Measurements from ENCODE around the gene MIPEP. TPM values are rescaled to one million over a fixed set of nuclear protein-coding genes. Genes with fewer than 3 reads are reported as not detected.

MIPEP gene
- total RNA-seq, 1 experiment from 2014 or later, result 10.2 TPM

DNA sequence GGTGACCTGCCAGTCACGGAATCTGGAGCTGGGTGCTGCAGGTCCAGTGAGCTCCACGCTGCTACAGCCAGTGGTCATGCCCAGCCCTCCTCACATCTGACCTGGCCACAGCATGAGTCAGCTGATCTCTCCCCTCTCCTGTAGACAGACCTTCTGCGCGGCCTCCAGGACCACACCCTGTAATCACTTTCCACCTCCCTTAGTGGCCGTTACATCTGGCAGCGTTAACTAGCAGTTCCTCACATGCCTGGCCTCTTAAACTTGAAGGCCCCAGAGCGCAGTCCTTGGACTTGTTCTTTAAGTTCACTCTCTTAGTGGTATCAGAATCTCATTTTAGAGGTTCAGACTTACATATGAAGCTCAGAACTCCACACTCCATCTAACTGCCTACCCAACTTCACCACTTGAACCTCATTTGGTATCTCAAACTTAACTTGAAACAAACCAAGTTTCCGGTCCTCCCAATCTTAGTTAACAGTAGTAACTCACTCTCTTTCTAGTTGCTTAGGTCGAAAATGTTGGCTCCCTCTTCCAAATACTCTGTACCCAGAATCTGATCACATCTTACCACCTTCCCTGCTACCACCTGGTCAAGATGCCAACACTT, 22.7 kb downstream of the MIPEP start:
- H3K4me2 ChIP-seq (ENCODE audit: low read depth, low read length, poor library complexity, severe bottlenecking), result no peak overlapping the region
- DNase-seq, result no peak

DNA sequence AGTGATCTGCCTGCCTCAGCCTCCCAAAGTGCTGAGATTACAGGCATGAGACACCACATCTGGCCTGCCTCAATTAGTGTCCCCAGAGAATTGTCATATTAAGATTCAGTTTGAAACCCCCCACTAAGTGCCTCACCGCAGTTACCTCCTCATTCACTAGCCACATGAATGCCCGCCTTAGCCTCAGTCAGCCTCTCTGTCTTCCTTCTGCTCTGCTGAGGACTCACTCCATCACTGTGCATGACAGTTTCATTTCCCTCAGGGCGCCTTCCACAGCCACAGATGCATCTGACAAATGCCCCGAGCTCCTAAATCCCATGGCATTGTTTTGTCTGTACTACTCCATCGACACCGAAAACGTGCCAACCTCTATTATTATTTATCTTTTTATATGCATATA, 23.3 kb downstream of the MIPEP start:
- Histone ChIP-seq H3K9ac (ENCODE audit: low read length) (no peak overlapping the region), H3K79me2 (ENCODE audit: low read length) (no peaks in the 10 kb centered on the region), H2AFZ (ENCODE audit: low read length) (no peak overlapping the region), H3K27me3 (ENCODE audit: low read length) (no peaks in the 10 kb centered on the region), H3K9me3 (ENCODE audit: low read length) (no peaks in the 10 kb centered on the region), H3K4me2 (ENCODE audit: low read depth, low read length, poor library complexity, severe bottlenecking) (no peak overlapping the region), H3K4me1 (ENCODE audit: low read length) (peaks cover 11% of the 10 kb centered on the region), H3K27ac (ENCODE audit: low read length) (no peak overlapping the region), H3K36me3 (ENCODE audit: insufficient read depth, low read length) (no peaks in the 10 kb centered on the region), H3K4me3 (ENCODE audit: low read length) (no peak overlapping the region), H3K9me2 (replicated peaks; ENCODE audit: insufficient read depth, low read length) (no peaks in the 10 kb centered on the region), H4K20me1 (ENCODE audit: insufficient read depth, low read depth, low read length) (peaks cover 9% of the 10 kb centered on the region; the same call in 1 of the 2 replicates)
- DNase-seq, result peak; percentile 46

More for the DNA sequence above, 22.7 kb downstream of the MIPEP start:
- Histone ChIP-seq H3K4me3 (ENCODE audit: low read length) (no peak overlapping the region), H3K27ac (ENCODE audit: low read length) (no peak overlapping the region), H3K9me3 (ENCODE audit: low read length) (no peaks in the 10 kb centered on the region), H4K20me1 (ENCODE audit: insufficient read depth, low read depth, low read length) (peaks cover 9% of the 10 kb centered on the region; the same call in 1 of the 2 replicates), H3K9ac (ENCODE audit: low read length) (no peak overlapping the region), H3K4me1 (ENCODE audit: low read length) (peaks cover 17% of the 10 kb centered on the region), H3K9me2 (replicated peaks; ENCODE audit: insufficient read depth, low read length) (no peaks in the 10 kb centered on the region), H3K27me3 (ENCODE audit: low read length) (no peaks in the 10 kb centered on the region), H3K79me2 (ENCODE audit: low read length) (no peaks in the 10 kb centered on the region), H2AFZ (ENCODE audit: low read length) (no peak overlapping the region), H3K36me3 (ENCODE audit: insufficient read depth, low read length) (no peaks in the 10 kb centered on the region)

DNA sequence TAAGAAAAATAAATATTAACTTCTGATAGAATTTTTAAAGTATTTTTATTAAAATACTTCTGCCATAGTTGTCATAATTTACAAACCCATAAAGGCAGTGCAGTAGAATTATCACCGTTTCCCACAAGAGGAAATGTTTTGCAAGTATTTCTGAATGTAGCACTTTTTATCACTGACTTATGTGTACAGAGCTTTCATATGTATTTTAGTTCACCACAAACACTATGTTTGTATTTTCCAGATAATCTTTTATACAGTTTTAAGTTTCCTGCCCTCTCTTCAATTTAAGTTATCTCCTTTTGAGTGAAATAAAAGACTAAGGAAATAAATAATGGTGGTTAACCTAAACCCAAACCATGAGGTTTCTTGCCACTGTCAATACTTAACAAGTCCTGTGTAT, 24.2 kb downstream of the MIPEP start:
- no peaks in the 10 kb centered on the region for H3K36me3 ChIP-seq (ENCODE audit: insufficient read depth, low read length)
- H3K9me2 ChIP-seq (replicated peaks; ENCODE audit: insufficient read depth, low read length), result no peaks in the 10 kb centered on the region
- H3K9ac ChIP-seq (ENCODE audit: low read length), result no peak overlapping the region
- H3K9me3 ChIP-seq (ENCODE audit: low read length), result no peaks in the 10 kb centered on the region
- H3K27me3 ChIP-seq (ENCODE audit: low read length), result no peaks in the 10 kb centered on the region
- H3K4me2 ChIP-seq (ENCODE audit: low read depth, low read length, poor library complexity, severe bottlenecking), result no peak overlapping the region
- no peak overlapping the region for H3K27ac ChIP-seq (ENCODE audit: low read length)
- H3K4me3 ChIP-seq (ENCODE audit: low read length), result no peak overlapping the region
- no peaks in the 10 kb centered on the region for H3K79me2 ChIP-seq (ENCODE audit: low read length)
- peaks cover 12% of the 10 kb centered on the region; the same call in 1 of the 2 replicates for H4K20me1 ChIP-seq (ENCODE audit: insufficient read depth, low read depth, low read length)
- H3K4me1 ChIP-seq (ENCODE audit: low read length), result peaks cover 7% of the 10 kb centered on the region
- no peak for DNase-seq
- no peak overlapping the region for H2AFZ ChIP-seq (ENCODE audit: low read length)

DNA sequence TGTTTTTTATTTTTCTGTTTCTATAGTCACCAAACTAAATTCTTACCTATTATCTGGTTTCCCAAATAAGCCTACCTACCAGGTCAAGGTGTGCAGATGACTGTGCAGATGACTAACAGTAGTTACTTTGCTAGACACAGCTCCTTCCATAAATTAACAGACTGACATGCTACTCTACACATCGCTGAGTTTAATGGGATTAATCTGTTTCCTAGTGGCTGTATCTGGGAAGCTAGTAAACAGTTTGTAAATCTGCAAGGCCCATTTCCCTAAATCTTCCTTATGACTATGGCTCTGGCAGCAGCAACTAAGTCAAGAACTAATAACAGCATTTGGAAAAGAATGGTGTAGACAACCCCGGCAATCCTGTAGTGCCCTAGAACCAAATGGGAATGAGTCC, 27.9 kb downstream of the MIPEP start:
- Histone ChIP-seq H3K9me2 (replicated peaks; ENCODE audit: insufficient read depth, low read length) (no peaks in the 10 kb centered on the region), H3K79me2 (ENCODE audit: low read length) (no peaks in the 10 kb centered on the region), H3K9ac (ENCODE audit: low read length) (no peak overlapping the region), H2AFZ (ENCODE audit: low read length) (no peak overlapping the region), H3K4me2 (ENCODE audit: low read depth, low read length, poor library complexity, severe bottlenecking) (no peak overlapping the region), H3K9me3 (ENCODE audit: low read length) (no peaks in the 10 kb centered on the region), H3K4me1 (ENCODE audit: low read length) (peaks cover 6% of the 10 kb centered on the region), H3K36me3 (ENCODE audit: insufficient read depth, low read length) (no peaks in the 10 kb centered on the region), H4K20me1 (ENCODE audit: insufficient read depth, low read depth, low read length) (peaks cover 18% of the 10 kb centered on the region; the same call in 1 of the 2 replicates), H3K27ac (ENCODE audit: low read length) (no peak overlapping the region), H3K27me3 (ENCODE audit: low read length) (no peaks in the 10 kb centered on the region), H3K4me3 (ENCODE audit: low read length) (no peak overlapping the region)
- DNase-seq, result no peak

DNA sequence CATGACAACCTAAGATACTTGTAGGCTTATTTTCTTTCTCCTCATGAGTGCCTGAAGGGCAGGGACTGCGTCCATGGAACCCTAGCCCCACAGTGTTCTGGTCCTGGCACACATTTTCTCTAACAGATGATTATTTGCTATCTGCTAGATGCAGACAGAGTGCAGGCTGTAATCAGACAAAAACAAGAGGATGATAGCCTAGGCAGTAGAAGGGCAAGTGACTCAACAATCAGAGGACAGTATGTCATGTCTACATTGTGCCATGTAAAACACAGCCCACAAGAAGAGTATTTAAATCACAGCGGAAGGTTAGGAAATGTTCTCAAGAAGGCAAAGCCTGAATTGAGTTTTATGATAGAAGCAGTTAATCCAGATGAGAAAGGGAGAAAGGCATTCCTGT, 29.3 kb downstream of the MIPEP start:
- H3K36me3 ChIP-seq (ENCODE audit: insufficient read depth, low read length), result no peaks in the 10 kb centered on the region
- no peaks in the 10 kb centered on the region for H3K9me2 ChIP-seq (replicated peaks; ENCODE audit: insufficient read depth, low read length)
- no peaks in the 10 kb centered on the region for H3K27me3 ChIP-seq (ENCODE audit: low read length)
- peaks cover 21% of the 10 kb centered on the region; the same call in 1 of the 2 replicates for H4K20me1 ChIP-seq (ENCODE audit: insufficient read depth, low read depth, low read length)
- H3K9me3 ChIP-seq (ENCODE audit: low read length), result no peaks in the 10 kb centered on the region
- H3K4me2 ChIP-seq (ENCODE audit: low read depth, low read length, poor library complexity, severe bottlenecking), result no peak overlapping the region
- no peak overlapping the region for H3K9ac ChIP-seq (ENCODE audit: low read length)
- H3K4me3 ChIP-seq (ENCODE audit: low read length), result no peak overlapping the region
- no peaks in the 10 kb centered on the region for H3K4me1 ChIP-seq (ENCODE audit: low read length)
- DNase-seq, result no peak
- no peak overlapping the region for H2AFZ ChIP-seq (ENCODE audit: low read length)
- no peak overlapping the region for H3K27ac ChIP-seq (ENCODE audit: low read length)
- H3K79me2 ChIP-seq (ENCODE audit: low read length), result no peaks in the 10 kb centered on the region

DNA sequence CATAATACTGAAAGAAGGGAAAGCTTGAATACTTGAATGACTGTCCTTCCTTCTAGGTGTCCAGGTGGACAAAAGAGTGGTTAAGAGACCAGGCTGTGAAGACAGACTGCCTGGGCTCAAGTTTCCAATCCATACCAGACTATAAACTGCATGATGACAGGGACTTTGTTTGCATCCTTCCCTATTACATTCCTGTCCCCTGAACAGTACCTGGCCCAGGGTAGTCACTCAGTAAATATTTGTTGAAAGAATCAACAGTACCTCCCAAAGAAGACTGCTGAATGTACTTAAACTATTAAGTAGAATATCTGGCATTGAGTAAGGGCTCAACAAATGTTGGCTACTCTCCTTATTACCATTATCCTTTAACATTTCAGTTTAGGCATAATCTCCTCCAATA, 29.7 kb downstream of the MIPEP start:
- no peak for DNase-seq
- no peak overlapping the region for H3K4me2 ChIP-seq (ENCODE audit: low read depth, low read length, poor library complexity, severe bottlenecking)
- no peaks in the 10 kb centered on the region for H3K27me3 ChIP-seq (ENCODE audit: low read length)
- H3K4me3 ChIP-seq (ENCODE audit: low read length), result no peak overlapping the region
- no peaks in the 10 kb centered on the region for H3K79me2 ChIP-seq (ENCODE audit: low read length)
- H2AFZ ChIP-seq (ENCODE audit: low read length), result no peak overlapping the region
- no peaks in the 10 kb centered on the region for H3K9me2 ChIP-seq (replicated peaks; ENCODE audit: insufficient read depth, low read length)
- H3K4me1 ChIP-seq (ENCODE audit: low read length), result no peaks in the 10 kb centered on the region
- H3K9ac ChIP-seq (ENCODE audit: low read length), result no peak overlapping the region
- no peaks in the 10 kb centered on the region for H3K36me3 ChIP-seq (ENCODE audit: insufficient read depth, low read length)
- H3K27ac ChIP-seq (ENCODE audit: low read length), result no peak overlapping the region
- peaks cover 21% of the 10 kb centered on the region; the same call in 1 of the 2 replicates for H4K20me1 ChIP-seq (ENCODE audit: insufficient read depth, low read depth, low read length)
- no peaks in the 10 kb centered on the region for H3K9me3 ChIP-seq (ENCODE audit: low read length)

DNA sequence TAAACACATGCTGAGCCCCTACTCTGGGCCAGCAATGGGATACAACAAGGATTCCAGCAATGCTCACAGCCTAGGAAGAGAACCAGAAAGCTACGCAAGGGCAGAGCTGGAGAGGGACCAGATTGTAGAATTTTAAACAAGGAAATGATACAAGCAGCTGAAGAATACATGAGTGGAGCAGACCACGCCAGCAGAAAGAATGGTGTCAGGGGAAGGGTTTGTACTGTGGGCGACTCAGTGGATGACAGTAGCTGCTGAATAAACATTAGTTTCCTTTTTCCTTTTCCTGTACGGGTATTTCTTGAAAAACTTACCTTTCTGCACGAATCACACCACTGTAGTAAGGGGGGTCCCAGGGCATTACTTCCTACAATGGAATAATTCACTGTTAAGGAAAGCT, 30.7 kb downstream of the MIPEP start:
- no peak overlapping the region for H3K9ac ChIP-seq (ENCODE audit: low read length)
- H3K9me2 ChIP-seq (replicated peaks; ENCODE audit: insufficient read depth, low read length), result no peaks in the 10 kb centered on the region
- H3K27ac ChIP-seq (ENCODE audit: low read length), result no peak overlapping the region
- no peak overlapping the region for H3K4me3 ChIP-seq (ENCODE audit: low read length)
- no peak for DNase-seq
- no peaks in the 10 kb centered on the region for H3K27me3 ChIP-seq (ENCODE audit: low read length)
- no peaks in the 10 kb centered on the region for H3K79me2 ChIP-seq (ENCODE audit: low read length)
- no peak overlapping the region for H3K4me2 ChIP-seq (ENCODE audit: low read depth, low read length, poor library complexity, severe bottlenecking)
- peaks cover 21% of the 10 kb centered on the region; the same call in 1 of the 2 replicates for H4K20me1 ChIP-seq (ENCODE audit: insufficient read depth, low read depth, low read length)
- H2AFZ ChIP-seq (ENCODE audit: low read length), result no peak overlapping the region
- no peaks in the 10 kb centered on the region for H3K9me3 ChIP-seq (ENCODE audit: low read length)
- H3K4me1 ChIP-seq (ENCODE audit: low read length), result no peaks in the 10 kb centered on the region
- no peaks in the 10 kb centered on the region for H3K36me3 ChIP-seq (ENCODE audit: insufficient read depth, low read length)

DNA sequence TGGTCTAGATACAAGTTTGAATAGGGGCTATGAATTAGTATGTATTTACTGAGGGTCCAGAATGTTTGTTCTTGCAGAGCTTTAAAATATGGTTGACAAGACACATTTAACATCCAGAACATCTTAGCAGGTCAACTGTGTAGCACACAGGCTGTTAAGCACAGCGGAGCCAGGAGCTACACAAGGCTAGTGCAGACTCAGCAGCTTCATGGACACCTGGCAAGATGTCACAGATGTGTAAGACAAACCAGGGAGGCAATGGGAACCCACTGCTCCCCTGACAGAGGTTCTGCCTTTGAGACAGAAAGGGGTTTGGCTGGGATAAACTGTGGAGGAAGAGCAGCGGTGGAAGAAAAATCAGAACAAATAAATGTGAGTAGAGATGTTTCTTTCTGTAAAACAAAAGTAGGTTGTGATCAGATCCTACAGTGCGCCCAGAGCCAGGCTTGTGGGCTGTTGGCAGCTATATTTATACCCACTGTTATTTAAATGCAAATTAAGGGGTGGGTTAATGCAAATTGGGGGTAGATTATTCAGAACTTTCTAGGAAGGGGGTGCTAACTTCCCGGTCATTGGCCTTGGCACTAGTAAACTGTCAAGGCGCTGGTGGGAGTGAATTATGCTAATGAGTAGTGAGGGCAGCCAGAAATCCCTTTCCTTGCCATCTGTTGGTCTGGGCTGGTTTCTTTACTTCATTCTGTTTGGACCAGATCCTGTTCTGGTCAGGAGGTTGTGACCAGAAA, 33.0 kb downstream of the MIPEP start:
- H4K20me1 ChIP-seq (ENCODE audit: insufficient read depth, low read depth, low read length), result peaks cover 21% of the 10 kb centered on the region; the same call in 1 of the 2 replicates
- H3K4me2 ChIP-seq (ENCODE audit: low read depth, low read length, poor library complexity, severe bottlenecking), result no peak overlapping the region

More for the DNA sequence above, 33.0 kb downstream of the MIPEP start:
- Histone ChIP-seq H3K9me2 (replicated peaks; ENCODE audit: insufficient read depth, low read length) (no peaks in the 10 kb centered on the region), H3K27ac (ENCODE audit: low read length) (no peak overlapping the region), H3K27me3 (ENCODE audit: low read length) (no peaks in the 10 kb centered on the region), H3K9ac (ENCODE audit: low read length) (no peak overlapping the region), H3K36me3 (ENCODE audit: insufficient read depth, low read length) (no peaks in the 10 kb centered on the region), H3K4me1 (ENCODE audit: low read length) (no peaks in the 10 kb centered on the region), H3K79me2 (ENCODE audit: low read length) (no peaks in the 10 kb centered on the region), H3K4me3 (ENCODE audit: low read length) (no peak overlapping the region), H3K9me3 (ENCODE audit: low read length) (no peaks in the 10 kb centered on the region), H2AFZ (ENCODE audit: low read length) (no peak overlapping the region)
- no peak for DNase-seq
